GM12878 (cell line): ENCODE data around the gene SECTM1. TPM values are rescaled to one million over a fixed set of nuclear protein-coding genes. Genes with fewer than 3 reads are reported as not detected.
A peak's percentile ranks its signal among the peaks of the same experiment; 100 is the strongest.

Source experiments
- ATAC-seq: fragments of 200-7000 bp; cut with Tn5 transposase; 3 replicates; pipeline ENCODE4 v1.9.1; 2020; ENCODE audit warnings: mild to moderate bottlenecking, moderate library complexity
- BruUV-seq: library from RNA; stranded (reverse); fragments of 400-500 nt; replicated peaks from 2 replicates; lab custom pipeline; 2021; lab: Mats Ljungman, UMichigan
- CTCF ChIA-PET: fragments of 300-600 bp; sonication (Branson Sonifier 250); formaldehyde crosslinking; extraction: SDS; loops from one replicate; lab custom pipeline; 2021; ENCODE audit warnings: inconsistent platforms; lab: Yijun Ruan, JAX
- POLR2A ChIA-PET: fragments of 350-600 bp; formaldehyde crosslinking; extraction: SDS; loops from one replicate; lab custom pipeline; 2021; ENCODE audit warnings: inconsistent platforms; lab: Charles Lee
- RAD21 ChIA-PET: fragments of 300-600 bp; sonication (Branson Sonifier 250); formaldehyde crosslinking; loops from one replicate; lab custom pipeline; 2023; ENCODE audit warnings: antibody characterized with exemption; ENCODE audit not compliant: unreplicated experiment; lab: Charles Lee
- SMC1A ChIA-PET: fragments of 300-600 bp; sonication (Branson Sonifier 250); formaldehyde crosslinking; loops from one replicate; lab custom pipeline; 2023; ENCODE audit not compliant: unreplicated experiment, uncharacterized antibody; lab: Charles Lee
- DNase-seq: peaks from one replicate; pipeline ENCODE4 v3.0.0-alpha.2; 2011; ENCODE audit warnings: low read depth, low spot score
- FAIRE-seq: peaks from 3 replicates; lab custom pipeline; 2011; peaks lifted over from hg19 to GRCh38; lab: Jason Lieb, UNC
- H2AFZ ChIP-seq: 2 replicates; pipeline ENCODE4 v1.6.0; 2011; ENCODE audit warnings: low read depth, low read length, control low read depth; ENCODE audit not compliant: control insufficient read depth
- H3K27ac ChIP-seq: 2 replicates; pipeline ENCODE4 v1.5.1; 2011; ENCODE audit warnings: control low read depth; ENCODE audit not compliant: control insufficient read depth, insufficient read depth
- H3K27me3 ChIP-seq, 2 experiments: replicated peaks in 1 of 2; 2 replicates each; pipeline versions ENCODE4 v1.6.0 to v1.6.1; 2011; ENCODE audit warnings: low read length in 1 of 2; ENCODE audit not compliant: control insufficient read depth in 2 of 2, insufficient read depth in 2 of 2
- H3K36me3 ChIP-seq, 2 experiments: 2 replicates each; pipeline ENCODE4 v1.5.1; 2011; ENCODE audit warnings: low read length in 1 of 2; ENCODE audit not compliant: control insufficient read depth in 2 of 2, insufficient read depth in 2 of 2
- H3K4me1 ChIP-seq: 2 replicates; pipeline ENCODE4 v1.6.1; 2011; ENCODE audit warnings: mild to moderate bottlenecking, low read length, moderate library complexity, mixed read lengths; ENCODE audit not compliant: control insufficient read depth, insufficient read depth
- H3K4me2 ChIP-seq: 2 replicates; pipeline ENCODE4 v1.6.0; 2011; ENCODE audit warnings: control low read depth; ENCODE audit not compliant: control insufficient read depth, insufficient read depth
- H3K4me3 ChIP-seq: fragments of 200-600 bp; sonication (generic); 2 replicates; pipeline ENCODE4 v1.5.1; 2016
- H3K79me2 ChIP-seq: 2 replicates; pipeline ENCODE4 v1.6.0; 2011; ENCODE audit warnings: low read length; ENCODE audit not compliant: control insufficient read depth, insufficient read depth
- H3K9ac ChIP-seq: 2 replicates; pipeline ENCODE4 v1.8.0; 2011; ENCODE audit warnings: low read length, control low read depth, mixed read lengths; ENCODE audit not compliant: control insufficient read depth, insufficient read depth
- H3K9me3 ChIP-seq: replicated peaks from 3 replicates; pipeline ENCODE4 v1.5.1; 2011; ENCODE audit warnings: mild to moderate bottlenecking, low read length; ENCODE audit not compliant: control insufficient read depth, insufficient read depth
- H4K20me1 ChIP-seq: 2 replicates; pipeline ENCODE4 v1.6.0; 2011; ENCODE audit not compliant: control insufficient read depth, insufficient read depth
- BACH1 ChIP-seq: fragments of 450-650 bp; IDR thresholded peaks from 2 replicates; pipeline ENCODE4 v1.6.1; 2017; ENCODE audit warnings: mild to moderate bottlenecking, borderline replicate concordance
- EP300 ChIP-seq, 2 experiments: fragments of 150-350 bp in 1 of 2; IDR thresholded peaks; 2 replicates each; pipeline ENCODE4 v1.6.1; 2011 to 2012; ENCODE audit warnings: low read depth in 2 of 2, low read length in 2 of 2, borderline replicate concordance in 1 of 2, improper control_type of control experiment in 1 of 2, inconsistent platforms in 1 of 2; ENCODE audit not compliant: control insufficient read depth in 1 of 2
- KLF5 ChIP-seq: fragments of 450-650 bp; IDR thresholded peaks from 2 replicates; pipeline ENCODE4 v1.6.1; 2014; ENCODE audit warnings: mild to moderate bottlenecking; ENCODE audit not compliant: partially characterized antibody
- NR2F1 ChIP-seq: fragments of 450-650 bp; conservative IDR thresholded peaks from 2 replicates; pipeline ENCODE4 v1.6.1; 2017; ENCODE audit warnings: mild to moderate bottlenecking
- POLR2AphosphoS2 ChIP-seq: IDR thresholded peaks from 2 replicates; pipeline ENCODE4 v1.6.1; 2011; ENCODE audit warnings: low read depth, mild to moderate bottlenecking, low read length, improper control_type of control experiment, moderate library complexity
- RCOR1 ChIP-seq: conservative IDR thresholded peaks from 2 replicates; pipeline ENCODE4 v1.6.1; 2012; ENCODE audit warnings: low read depth, low read length, improper control_type of control experiment
- SMC3 ChIP-seq: IDR thresholded peaks from 2 replicates; pipeline ENCODE4 v1.6.1; 2011; ENCODE audit warnings: low read length, improper control_type of control experiment, borderline replicate concordance
- TCF12 ChIP-seq: IDR thresholded peaks from 2 replicates; pipeline ENCODE4 v1.6.1; 2011; ENCODE audit warnings: low read depth, mild to moderate bottlenecking, low read length
- WGBS: methylation state at CpG from one replicate; pipeline ENCODE4 v1.1.6; 2016; ENCODE audit warnings: low lambda C conversion rate; ENCODE audit not compliant: insufficient replicate concordance, insufficient coverage; ENCODE audit errors: missing lambda C conversion rate; 5-methylcytosine and 5-hydroxymethylcytosine counted together
- in situ Hi-C: fragments of 300-500 bp; cut with MboI; formaldehyde crosslinking; loops from 9 replicates; pipeline ENCODE4 v1.14.3; 2018; ENCODE audit warnings: mixed read lengths
- intact Hi-C: fragments of 100-400 bp; cut with micrococcal nuclease; formaldehyde crosslinking; loops from one replicate; pipeline ENCODE4 v1.14.2; 2022; ENCODE audit not compliant: unreplicated experiment
- polyA plus RNA-seq, 11 experiments: library from polyadenylated mRNA; depleted of rRNA in 4 of 11; unstranded in 6 of 11; stranded (reverse) in 5 of 11; fragments of >200 nt; fragmentation: Nextera tagmentation in 4 of 11; fragmentation: Illumina TruSeq in 1 of 11; extraction: Ambion mirVana in 4 of 11; extraction: Trizol in 1 of 11; gene quantifications; 1 replicate in 1 of 11; 2 replicates in 10 of 11; pipeline versions ENCODE4 v1.2.1 to v1.2.3, GENCODE V29; 2011 to 2016; ENCODE audit warnings: inconsistent platforms in 2 of 11, missing spikeins in 2 of 11, low read depth in 1 of 11
- total RNA-seq, 4 experiments: library from RNA; depleted of rRNA in 3 of 4; stranded (reverse); fragments of >200 nt in 3 of 4; fragmentation: Illumina TruSeq in 1 of 4; extraction: Trizol in 1 of 4; gene quantifications; 2 replicates each; pipeline versions ENCODE4 v1.2.1 to v1.2.3, GENCODE V29; 2013 to 2021
- TF ChIP-seq, protein P1 (sequence below): IDR thresholded peaks from 2 replicates; pipeline ENCODE4 v1.6.1; 2012; ENCODE audit warnings: improper control_type of control experiment, low read depth, low read length; ENCODE audit not compliant: insufficient replicate concordance
- TF ChIP-seq, protein P2 (sequence below): fragments of 450-650 bp; IDR thresholded peaks from 2 replicates; pipeline ENCODE4 v1.6.1; 2017; ENCODE audit warnings: low read depth, mild to moderate bottlenecking, moderate library complexity
- TF ChIP-seq, protein P3 (sequence below): fragments of 450-650 bp; IDR thresholded peaks from 2 replicates; pipeline ENCODE4 v1.6.1; 2016; ENCODE audit warnings: mild to moderate bottlenecking

Gene SECTM1
- total and polyA plus RNA-seq, 10 of the 15 experiments (the other 5 are each of a cell fraction or from before 2014, with no cell fraction given) = 0.10 to 0.13 (median 0.12) TPM; not detected in 7

DNA sequence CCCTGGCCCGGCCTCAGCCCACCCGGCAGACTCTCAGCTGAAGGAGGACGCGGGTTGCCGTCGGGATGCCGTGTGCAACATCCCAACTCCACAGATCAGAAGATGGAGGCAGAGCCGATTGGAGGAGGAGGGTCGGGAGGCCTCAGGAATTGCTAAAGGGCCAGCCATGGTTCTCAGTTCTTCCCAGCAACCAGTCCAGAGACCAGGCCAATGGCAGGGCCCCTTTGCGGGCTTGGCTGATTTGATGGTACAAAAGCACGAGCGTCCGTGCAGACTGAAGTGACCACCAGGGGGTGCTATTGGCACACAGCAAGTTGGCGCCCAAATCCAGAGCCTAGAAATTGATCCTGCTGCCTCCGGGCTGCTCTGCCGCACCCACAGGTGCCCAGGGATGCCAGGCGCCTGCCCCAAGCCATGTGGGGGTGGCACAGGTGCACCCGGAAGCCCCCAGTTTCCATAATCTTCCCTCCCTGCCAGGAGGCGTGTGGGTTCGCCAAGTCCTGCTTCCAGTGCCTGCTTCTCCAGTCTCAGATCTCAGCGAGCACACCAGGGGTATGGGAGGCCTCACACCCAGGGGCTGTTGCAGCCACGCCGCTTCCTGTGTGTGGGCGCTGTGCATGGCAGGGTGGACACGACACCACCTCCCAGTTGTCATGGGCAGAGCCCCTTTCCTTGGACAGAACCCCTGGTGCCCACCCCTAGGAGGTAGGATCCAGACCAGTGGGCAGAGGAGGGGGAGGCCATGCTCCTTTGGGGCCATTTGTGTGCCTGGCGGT lies 18.3 kb upstream of the SECTM1 start (continued):
- TF ChIP-seq, protein P1, sequence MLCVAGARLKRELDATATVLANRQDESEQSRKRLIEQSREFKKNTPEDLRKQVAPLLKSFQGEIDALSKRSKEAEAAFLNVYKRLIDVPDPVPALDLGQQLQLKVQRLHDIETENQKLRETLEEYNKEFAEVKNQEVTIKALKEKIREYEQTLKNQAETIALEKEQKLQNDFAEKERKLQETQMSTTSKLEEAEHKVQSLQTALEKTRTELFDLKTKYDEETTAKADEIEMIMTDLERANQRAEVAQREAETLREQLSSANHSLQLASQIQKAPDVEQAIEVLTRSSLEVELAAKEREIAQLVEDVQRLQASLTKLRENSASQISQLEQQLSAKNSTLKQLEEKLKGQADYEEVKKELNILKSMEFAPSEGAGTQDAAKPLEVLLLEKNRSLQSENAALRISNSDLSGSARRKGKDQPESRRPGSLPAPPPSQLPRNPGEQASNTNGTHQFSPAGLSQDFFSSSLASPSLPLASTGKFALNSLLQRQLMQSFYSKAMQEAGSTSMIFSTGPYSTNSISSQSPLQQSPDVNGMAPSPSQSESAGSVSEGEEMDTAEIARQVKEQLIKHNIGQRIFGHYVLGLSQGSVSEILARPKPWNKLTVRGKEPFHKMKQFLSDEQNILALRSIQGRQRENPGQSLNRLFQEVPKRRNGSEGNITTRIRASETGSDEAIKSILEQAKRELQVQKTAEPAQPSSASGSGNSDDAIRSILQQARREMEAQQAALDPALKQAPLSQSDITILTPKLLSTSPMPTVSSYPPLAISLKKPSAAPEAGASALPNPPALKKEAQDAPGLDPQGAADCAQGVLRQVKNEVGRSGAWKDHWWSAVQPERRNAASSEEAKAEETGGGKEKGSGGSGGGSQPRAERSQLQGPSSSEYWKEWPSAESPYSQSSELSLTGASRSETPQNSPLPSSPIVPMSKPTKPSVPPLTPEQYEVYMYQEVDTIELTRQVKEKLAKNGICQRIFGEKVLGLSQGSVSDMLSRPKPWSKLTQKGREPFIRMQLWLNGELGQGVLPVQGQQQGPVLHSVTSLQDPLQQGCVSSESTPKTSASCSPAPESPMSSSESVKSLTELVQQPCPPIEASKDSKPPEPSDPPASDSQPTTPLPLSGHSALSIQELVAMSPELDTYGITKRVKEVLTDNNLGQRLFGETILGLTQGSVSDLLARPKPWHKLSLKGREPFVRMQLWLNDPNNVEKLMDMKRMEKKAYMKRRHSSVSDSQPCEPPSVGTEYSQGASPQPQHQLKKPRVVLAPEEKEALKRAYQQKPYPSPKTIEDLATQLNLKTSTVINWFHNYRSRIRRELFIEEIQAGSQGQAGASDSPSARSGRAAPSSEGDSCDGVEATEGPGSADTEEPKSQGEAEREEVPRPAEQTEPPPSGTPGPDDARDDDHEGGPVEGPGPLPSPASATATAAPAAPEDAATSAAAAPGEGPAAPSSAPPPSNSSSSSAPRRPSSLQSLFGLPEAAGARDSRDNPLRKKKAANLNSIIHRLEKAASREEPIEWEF = no peak
- TF ChIP-seq SMC3 = peak; percentile 97
- no peak for TF ChIP-seq POLR2AphosphoS2

DNA sequence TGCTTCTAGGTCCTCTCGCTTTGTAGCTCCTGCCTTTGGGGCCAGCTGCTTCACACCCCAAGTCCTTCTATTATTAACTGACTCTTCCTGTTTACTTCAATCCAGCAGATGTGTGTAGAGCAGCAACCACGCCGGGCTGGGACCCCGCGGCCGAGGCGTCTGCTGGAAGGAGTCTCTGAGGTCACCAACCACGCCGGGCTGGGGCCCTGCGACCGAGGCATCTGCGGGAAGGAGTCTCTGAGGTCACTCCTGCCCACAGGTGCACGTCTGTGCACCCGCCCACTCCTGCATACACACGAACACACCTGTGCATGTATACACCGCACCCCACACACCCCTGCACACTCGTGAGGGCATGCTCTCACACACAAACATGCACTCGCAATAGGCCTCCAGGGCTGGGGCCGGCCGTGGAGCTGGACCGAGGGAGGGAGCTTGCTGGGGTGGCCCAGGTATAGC lies 17.7 kb upstream of the SECTM1 start:
- Histone ChIP-seq H3K27me3 (no peaks in the 10 kb centered on the region), H3K9me3 (no peaks in the 10 kb centered on the region), H4K20me1 (no peaks in the 10 kb centered on the region), H3K4me2 (no peak overlapping the region), H3K79me2 (no peaks in the 10 kb centered on the region), H3K4me3 (no peak overlapping the region), H2AFZ (no peak overlapping the region), H3K9ac (no peak overlapping the region), H3K36me3 (no peaks in the 10 kb centered on the region), H3K4me1 (peaks cover 15% of the 10 kb centered on the region), H3K27ac (no peak overlapping the region)
- RAD21 ChIA-PET = interaction anchor here (0.6 to 3.3 kb wide), 11 partner anchors 19 to 208 kb away, joined by 3 to 16 read pairs (median 4); partner anchors contain the start of gene OGFOD3
- in situ Hi-C loops (loop anchor here (5.0 kb wide), 2 partner anchors 56 to 201 kb away; no protein-coding TSS in a partner anchor), intact Hi-C loops (loop anchor here (1.0 to 5.0 kb wide), 3 partner anchors 63 to 204 kb away; no protein-coding TSS in a partner anchor)
- FAIRE-seq = no peak
- no TSS peak for BruUV-seq
- WGBS = 7% methylated on average over 21 of the region's 21 CpGs
- no peak for DNase-seq
- SMC1A ChIA-PET = interaction anchor here (0.9 to 2.5 kb wide), 10 partner anchors 47 to 628 kb away, joined by 3 to 14 read pairs (median 4); partner anchors contain the start of gene HEXD
- CTCF ChIA-PET = interaction anchor here (0.6 to 3.7 kb wide), 17 partner anchors 11 to 322 kb away, joined by 3 to 35 read pairs (median 7); partner anchors contain the start of genes HEXD and OGFOD3
- ATAC-seq = peak; percentile 60
- POLR2A ChIA-PET = interaction anchor here (0.6 to 1.8 kb wide), 5 partner anchors 53 to 108 kb away, joined by 3 to 5 read pairs (median 3); no protein-coding TSS in a partner anchor
- TF ChIP-seq, protein P2, sequence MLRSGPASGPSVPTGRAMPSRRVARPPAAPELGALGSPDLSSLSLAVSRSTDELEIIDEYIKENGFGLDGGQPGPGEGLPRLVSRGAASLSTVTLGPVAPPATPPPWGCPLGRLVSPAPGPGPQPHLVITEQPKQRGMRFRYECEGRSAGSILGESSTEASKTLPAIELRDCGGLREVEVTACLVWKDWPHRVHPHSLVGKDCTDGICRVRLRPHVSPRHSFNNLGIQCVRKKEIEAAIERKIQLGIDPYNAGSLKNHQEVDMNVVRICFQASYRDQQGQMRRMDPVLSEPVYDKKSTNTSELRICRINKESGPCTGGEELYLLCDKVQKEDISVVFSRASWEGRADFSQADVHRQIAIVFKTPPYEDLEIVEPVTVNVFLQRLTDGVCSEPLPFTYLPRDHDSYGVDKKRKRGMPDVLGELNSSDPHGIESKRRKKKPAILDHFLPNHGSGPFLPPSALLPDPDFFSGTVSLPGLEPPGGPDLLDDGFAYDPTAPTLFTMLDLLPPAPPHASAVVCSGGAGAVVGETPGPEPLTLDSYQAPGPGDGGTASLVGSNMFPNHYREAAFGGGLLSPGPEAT = no peak
- no peak for TF ChIP-seq KLF5
- TF ChIP-seq TCF12 = peak; percentile 56; the same call in 1 of the 2 replicates
- peak; percentile 53 to 74; a peak in 2 of 4 replicates for TF ChIP-seq EP300 (IDR thresholded peaks at IDR 0.05; ENCODE audit: borderline replicate concordance in 1 of 2, control insufficient read depth in 1 of 2, low read depth in 2 of 2, low read length in 2 of 2)
- TF ChIP-seq RCOR1 = no peak
- TF ChIP-seq BACH1 = 0 out of 2 replicates have a peak, but pooled peaks have one; percentile 11
- TF ChIP-seq, protein P3, sequence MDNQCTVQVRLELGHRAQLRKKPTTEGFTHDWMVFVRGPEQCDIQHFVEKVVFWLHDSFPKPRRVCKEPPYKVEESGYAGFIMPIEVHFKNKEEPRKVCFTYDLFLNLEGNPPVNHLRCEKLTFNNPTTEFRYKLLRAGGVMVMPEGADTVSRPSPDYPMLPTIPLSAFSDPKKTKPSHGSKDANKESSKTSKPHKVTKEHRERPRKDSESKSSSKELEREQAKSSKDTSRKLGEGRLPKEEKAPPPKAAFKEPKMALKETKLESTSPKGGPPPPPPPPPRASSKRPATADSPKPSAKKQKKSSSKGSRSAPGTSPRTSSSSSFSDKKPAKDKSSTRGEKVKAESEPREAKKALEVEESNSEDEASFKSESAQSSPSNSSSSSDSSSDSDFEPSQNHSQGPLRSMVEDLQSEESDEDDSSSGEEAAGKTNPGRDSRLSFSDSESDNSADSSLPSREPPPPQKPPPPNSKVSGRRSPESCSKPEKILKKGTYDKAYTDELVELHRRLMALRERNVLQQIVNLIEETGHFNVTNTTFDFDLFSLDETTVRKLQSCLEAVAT = no peak
- peak; percentile 57 for TF ChIP-seq NR2F1
